SK-N-MC (cell line): ENCODE measurements around the gene KRTAP9-3.

ENCODE experiments used
- EZH2 ChIP-seq: fragments of 200-600 bp; sonication (generic); IDR thresholded peaks from one replicate; pipeline ENCODE4 v1.6.1; 2017; ENCODE audit warnings: antibody characterized with exemption
- POLR2AphosphoS5 ChIP-seq: IDR thresholded peaks from 2 replicates; pipeline ENCODE4 v1.6.1; 2012; ENCODE audit warnings: mild to moderate bottlenecking, low read depth, low read length, borderline replicate concordance

- TF ChIP-seq EZH2, result no peak
- no peak for TF ChIP-seq POLR2AphosphoS5
Measured at GRCh38 chr17:41215681-41216080, 16.6 kb upstream of the KRTAP9-3 start.
